WI38 (cell line): Measurements from ENCODE around the gene ARHGAP45.

ENCODE experiments used
- H3K4me3 ChIP-seq: 2 replicates; pipeline ENCODE4 v1.5.1; 2011; ENCODE audit warnings: low read depth, mild to moderate bottlenecking, control low read depth, low read length
- TF ChIP-seq, protein P1 (sequence below): IDR thresholded peaks from 2 replicates; pipeline ENCODE4 v1.5.1; 2012; ENCODE audit warnings: low read depth, mild to moderate bottlenecking, control low read depth, low read length

Gene ARHGAP45

DNA sequence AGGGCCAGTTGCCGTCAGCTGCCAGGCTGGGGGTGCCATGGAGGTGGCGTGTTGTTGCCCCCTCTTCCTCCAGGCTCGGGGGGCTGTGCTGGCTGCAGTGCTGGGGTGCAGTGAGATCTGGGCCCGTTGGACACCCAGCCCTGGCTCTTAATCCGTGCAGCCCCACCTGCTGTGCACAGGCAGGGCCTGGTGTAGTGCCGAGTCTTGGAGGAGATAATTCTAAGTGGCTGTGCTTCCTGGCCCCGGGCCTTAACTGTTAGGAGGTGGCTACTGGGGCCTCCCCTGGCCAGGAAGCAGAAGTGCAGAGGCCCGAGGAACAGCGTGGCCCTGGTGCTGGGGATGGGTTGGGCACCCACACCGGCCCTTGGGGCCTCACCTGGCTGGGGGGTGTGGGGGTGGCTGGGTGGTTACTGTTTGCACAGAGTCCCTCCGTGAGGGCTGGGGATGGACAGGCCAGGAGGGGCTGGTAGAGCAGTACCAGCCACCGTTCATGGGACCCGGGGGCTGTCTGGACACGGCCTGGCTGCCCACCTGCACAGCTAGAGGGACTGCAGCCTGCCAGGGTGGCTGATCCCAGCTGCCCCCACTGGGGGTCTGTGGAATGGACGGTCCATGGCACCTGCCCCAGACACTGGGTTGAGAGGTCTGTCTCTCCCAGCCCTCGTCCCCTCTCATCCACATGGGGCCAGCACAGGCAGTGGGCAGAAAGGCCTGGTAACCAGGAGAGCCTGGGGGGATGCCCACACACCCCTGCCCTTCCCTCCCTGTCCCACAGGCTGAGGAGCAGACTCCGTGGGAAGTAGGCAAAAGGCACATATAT, 40.1 kb downstream of the ARHGAP45 start:
- H3K4me3 ChIP-seq: no peak overlapping the region
- TF ChIP-seq, protein P1, sequence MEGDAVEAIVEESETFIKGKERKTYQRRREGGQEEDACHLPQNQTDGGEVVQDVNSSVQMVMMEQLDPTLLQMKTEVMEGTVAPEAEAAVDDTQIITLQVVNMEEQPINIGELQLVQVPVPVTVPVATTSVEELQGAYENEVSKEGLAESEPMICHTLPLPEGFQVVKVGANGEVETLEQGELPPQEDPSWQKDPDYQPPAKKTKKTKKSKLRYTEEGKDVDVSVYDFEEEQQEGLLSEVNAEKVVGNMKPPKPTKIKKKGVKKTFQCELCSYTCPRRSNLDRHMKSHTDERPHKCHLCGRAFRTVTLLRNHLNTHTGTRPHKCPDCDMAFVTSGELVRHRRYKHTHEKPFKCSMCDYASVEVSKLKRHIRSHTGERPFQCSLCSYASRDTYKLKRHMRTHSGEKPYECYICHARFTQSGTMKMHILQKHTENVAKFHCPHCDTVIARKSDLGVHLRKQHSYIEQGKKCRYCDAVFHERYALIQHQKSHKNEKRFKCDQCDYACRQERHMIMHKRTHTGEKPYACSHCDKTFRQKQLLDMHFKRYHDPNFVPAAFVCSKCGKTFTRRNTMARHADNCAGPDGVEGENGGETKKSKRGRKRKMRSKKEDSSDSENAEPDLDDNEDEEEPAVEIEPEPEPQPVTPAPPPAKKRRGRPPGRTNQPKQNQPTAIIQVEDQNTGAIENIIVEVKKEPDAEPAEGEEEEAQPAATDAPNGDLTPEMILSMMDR: no peak

DNA sequence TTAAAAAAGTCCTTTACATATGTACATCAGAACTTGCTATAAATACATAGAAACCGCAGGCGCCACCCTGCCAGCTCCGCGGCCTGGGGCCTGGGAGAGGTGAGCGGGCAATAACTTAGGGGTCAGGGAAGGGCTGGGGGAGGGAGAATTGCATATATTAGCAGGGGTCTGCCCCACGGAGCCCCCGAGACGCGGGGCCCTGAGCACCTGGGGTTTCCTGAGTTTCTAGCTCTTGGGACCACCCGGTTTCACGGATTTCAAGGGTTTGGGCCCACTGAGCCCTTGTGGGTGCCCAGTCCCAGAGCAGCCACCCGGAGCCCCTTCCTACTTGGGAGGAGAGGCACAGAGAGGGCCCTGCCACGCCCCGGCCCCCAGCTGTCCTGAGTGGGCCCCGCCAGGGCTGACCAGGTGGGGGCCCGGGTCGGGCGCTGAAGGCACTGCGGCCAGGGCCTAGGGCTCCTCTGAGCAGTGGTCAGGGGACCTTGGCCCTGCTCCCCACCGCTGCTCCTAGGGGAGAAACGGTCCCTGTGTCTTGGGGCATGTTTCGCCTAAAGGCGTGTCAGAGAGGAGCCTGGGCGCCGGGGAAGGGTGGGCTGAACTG, 40.8 kb downstream of the ARHGAP45 start:
- H3K4me3 ChIP-seq: no peak overlapping the region
- TF ChIP-seq, protein P1: no peak

DNA sequence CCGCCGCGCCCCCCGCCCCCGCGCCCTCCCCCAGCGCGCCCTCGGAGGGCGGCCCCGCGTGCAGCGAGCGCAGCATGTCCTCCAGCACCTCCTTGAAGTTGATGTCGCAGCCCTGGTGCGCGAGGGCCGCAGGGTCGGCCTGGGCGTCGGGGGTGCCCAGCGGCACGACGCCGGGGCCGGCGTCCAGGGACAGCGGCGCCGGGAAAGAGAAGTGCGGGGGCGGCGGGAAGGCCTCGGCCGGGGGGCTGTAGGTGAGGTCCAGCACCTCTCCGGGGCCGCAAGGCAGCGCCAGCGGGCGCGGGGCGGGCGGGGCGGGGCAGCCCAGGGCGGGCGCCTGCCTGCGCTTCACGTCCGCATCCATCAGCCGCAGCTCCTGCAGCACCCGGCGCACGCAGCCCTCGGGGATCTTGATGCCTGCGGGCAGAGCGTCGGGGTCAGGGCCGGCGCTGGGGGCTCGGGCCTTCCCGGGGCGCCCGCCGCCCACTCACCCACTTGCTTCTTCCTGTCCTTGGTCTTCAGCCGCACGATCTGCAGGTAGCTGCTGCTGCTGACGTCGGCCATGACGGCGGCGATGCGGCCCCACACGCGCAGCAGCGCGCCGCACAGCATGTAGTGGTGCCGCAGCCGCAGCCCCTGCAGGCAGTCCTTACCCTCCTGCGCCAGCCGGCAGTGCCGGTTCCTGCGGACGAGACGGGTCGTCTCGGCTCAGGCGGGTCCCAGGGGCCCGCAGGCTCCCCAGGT, 41.5 kb downstream of the ARHGAP45 start:
- TF ChIP-seq, protein P1: no peak
- H3K4me3 ChIP-seq: no peak overlapping the region

DNA sequence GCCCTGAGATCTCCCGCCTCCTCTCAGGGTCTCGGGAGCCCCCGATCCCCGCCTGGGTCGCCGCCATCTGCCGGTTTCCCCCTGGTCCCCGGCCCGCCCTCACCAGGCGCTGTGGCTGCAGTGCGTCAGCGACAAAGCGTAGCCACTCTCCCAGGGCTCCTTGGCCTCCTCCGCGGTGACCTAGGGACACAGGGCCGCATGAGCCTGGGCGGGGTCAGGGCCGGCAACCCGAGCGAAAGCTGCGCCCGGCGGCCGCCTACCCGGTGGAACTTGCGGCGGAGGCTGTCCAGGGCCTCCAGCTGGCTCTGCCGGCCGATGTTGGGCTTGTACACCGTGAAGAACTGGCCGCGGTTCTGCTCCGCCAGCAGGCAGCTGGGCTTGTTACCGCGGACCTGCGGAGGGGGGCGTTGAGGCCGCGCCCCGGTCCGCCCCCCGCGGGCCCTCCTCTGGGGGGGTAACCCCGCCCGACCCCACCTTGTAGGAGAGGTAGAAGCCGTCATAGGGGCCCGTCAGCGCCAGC, 42.1 kb downstream of the ARHGAP45 start:
- TF ChIP-seq, protein P1: no peak
- H3K4me3 ChIP-seq: no peak overlapping the region

DNA sequence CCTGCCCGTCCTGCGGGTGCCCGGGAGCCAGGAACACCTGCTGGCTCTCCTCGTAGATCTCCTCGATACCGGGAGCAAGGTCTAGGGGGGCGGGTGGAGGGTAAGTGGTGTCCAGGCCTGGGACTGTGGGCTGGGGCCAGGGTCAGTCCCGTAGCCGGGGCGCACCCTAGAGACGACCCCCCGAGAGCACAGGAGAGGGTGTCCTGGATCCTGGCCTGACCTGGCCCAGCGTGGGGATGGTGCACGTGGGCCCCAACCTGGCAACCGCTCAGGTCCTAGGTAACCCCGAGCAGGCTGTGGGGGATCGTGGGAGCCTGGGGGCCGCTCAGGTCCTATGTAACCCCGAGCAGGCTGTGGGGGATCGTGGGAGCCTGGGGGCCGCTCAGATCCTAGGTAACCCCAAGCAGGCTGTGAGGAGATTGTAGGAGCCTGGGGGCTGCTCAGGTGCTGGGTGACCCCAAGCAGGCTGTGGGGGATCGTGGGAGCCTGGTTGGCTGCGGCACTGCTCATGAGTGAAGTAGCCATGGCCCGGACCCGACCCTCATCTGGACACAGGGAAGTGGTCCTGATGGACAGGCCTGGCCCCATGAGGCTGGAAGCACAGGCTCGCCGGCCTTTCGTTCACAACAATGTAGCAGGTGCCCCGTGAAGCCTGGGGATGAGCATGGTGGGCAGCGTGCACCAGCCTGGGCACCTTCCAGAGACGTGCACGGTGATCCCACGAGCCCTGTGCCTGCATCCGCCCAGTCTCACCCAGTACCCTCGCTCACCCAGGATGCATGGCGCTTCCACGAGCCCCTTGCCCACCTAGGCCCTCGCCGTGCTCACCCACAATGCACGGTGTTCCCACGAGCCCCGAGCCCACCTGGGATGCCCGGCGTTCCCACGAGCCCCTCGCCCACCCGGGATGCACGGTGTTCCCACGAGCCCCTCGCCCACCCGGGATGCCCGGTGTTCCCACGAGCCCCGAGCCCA, 43.0 kb downstream of the ARHGAP45 start:
- H3K4me3 ChIP-seq: no peak overlapping the region
- TF ChIP-seq, protein P1: no peak

DNA sequence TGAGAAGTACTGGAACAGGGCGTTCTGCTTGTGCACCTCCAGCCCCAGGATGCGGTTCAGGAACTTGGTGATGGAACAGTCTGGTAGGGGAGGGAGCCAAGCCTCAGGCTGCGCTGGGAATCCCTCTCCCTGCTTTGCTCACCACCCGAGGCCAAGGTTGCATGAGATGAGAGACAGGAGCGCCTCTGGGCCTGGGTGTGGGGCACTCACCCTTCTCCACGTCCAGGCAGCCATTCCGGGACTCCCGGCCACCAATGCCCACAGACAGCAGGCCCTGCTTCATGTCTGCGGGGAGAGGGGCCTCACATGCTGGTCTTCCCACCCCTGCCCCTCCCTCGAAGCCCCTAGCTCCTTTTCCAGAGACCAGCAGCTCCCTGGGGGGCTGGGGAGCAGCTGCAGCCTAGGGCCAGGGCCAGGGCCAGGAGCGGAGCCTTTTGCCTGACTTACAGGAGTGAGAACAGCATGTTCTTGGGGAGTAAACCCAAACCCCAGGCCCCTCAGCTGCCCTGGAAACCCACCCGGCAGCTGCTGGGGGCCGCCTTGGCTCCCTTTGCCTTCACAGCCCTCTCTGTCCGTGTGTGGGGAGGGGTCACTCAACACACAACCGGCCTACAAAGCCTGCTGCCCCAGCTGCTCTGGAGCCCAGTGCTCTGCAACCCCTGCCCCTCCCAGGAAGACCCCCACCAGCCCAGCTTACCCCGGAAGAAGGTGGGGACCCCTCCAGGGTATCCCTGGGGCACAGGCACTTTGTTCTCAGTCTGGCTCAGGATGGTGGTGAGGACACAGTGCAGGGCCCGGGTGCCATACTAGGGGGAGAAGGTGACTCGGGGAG, 44.1 kb downstream of the ARHGAP45 start:
- no peak overlapping the region for H3K4me3 ChIP-seq
- TF ChIP-seq, protein P1: no peak
